Measurements from ENCODE around the gene DNAJC18.

Gene DNAJC18

DNA sequence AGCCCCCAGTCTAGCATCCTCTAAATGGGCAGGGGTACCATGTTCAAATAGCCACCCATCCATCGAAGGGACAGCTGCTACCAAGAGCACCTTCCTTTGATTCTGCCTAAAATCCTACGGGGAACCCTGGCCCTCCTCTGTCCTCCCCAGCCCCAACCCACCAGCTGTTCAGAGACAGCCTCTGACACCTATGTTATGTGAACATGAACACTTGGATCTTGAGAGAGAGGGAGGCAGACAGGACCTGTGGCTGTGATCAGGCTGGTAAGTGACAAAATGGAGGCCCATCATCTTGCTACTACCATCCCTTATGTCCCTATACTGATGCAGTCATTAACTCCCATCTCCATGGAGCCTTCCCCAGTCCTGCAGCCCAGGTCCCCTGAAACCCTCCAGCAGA is 64.4 kb downstream of the DNAJC18 start:
- TF ChIP-seq GLIS3 (CRISPR knock-in tag; IDR thresholded peaks at IDR 0.05) (no peak), OSR1 (CRISPR knock-in tag; IDR thresholded peaks at IDR 0.05) (no peak), ISL1 (CRISPR knock-in tag; IDR thresholded peaks at IDR 0.05) (no peak), ESRRG (CRISPR knock-in tag; IDR thresholded peaks at IDR 0.05) (no peak), ZNF70 (CRISPR knock-in tag; IDR thresholded peaks at IDR 0.05) (no peak), PPARA (CRISPR knock-in tag; IDR thresholded peaks at IDR 0.05; ENCODE audit: borderline replicate concordance) (no peak), BACH2 (CRISPR knock-in tag; IDR thresholded peaks at IDR 0.05; ENCODE audit: borderline replicate concordance) (no peak), ZNF565 (CRISPR knock-in tag; conservative IDR thresholded peaks at IDR 0.05; ENCODE audit: low read depth) (no peak), ZFP3 (CRISPR knock-in tag; IDR thresholded peaks at IDR 0.05) (no peak), ZC3H10 (CRISPR knock-in tag; IDR thresholded peaks at IDR 0.05) (no peak)
- no peak for ATAC-seq

DNA sequence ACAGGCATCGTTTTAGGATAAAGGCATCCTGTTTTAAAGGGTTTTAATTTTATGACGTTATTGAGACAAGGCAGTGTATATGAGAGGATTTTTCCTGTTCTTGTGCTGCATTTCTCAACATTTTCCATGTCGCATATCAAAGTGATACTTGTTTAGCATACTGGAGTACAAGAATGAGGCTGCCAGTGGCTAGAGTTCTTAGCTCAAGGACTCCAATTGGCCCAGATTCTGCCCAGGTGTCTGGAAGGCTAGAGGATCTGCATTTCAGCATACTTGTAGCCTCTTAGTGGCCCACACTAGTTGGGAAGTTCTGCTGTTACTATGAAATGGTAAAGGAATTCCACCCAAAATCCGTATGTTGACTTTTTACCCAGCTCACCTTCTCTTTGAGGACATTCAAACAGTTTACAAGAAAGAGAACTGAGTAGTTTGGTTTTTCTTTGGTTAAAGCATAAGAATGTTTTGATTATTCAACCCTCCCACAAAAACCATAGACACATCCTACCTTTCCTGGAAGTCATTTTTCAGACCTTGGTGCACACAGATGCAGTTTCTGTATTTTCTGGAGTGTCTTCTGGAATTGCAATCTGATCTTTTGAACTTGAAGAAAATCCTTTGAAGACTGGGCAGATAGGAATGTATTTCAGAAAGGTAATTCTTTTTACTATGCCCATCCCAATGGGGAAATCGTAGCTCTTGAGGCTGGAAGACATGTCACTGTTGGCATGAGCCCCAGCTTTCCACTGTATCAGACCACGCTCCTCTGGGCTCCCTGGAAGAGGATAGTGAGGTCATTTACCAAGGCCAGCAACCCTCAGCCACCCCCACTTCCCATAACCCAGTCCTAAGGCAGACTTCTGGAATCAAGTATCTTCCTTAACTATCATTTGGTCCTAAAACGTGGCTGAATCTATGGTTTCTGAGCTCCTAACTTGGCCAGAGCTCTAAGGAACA is 67.6 kb downstream of the DNAJC18 start:
- TF ChIP-seq ISL1 (CRISPR knock-in tag; IDR thresholded peaks at IDR 0.05) (no peak), SNAI2 (CRISPR knock-in tag; IDR thresholded peaks at IDR 0.05) (no peak), TCF4 (CRISPR knock-in tag; IDR thresholded peaks at IDR 0.05; ENCODE audit: borderline replicate concordance) (no peak), CREB5 (CRISPR knock-in tag; IDR thresholded peaks at IDR 0.05; ENCODE audit: low read depth) (no peak), ZFP30 (CRISPR knock-in tag; IDR thresholded peaks at IDR 0.05) (no peak), POU6F1 (CRISPR knock-in tag; IDR thresholded peaks at IDR 0.05; ENCODE audit: borderline replicate concordance, low read depth) (no peak), ESRRG (CRISPR knock-in tag; IDR thresholded peaks at IDR 0.05) (no peak), TOX (CRISPR knock-in tag; IDR thresholded peaks at IDR 0.05; ENCODE audit: borderline replicate concordance) (no peak), CSDC2 (CRISPR knock-in tag; IDR thresholded peaks at IDR 0.05) (no peak), BACH2 (CRISPR knock-in tag; IDR thresholded peaks at IDR 0.05; ENCODE audit: borderline replicate concordance) (no peak), OSR1 (CRISPR knock-in tag; IDR thresholded peaks at IDR 0.05) (no peak), ZFP3 (CRISPR knock-in tag; IDR thresholded peaks at IDR 0.05) (no peak), ZNF565 (CRISPR knock-in tag; conservative IDR thresholded peaks at IDR 0.05; ENCODE audit: low read depth) (no peak), GLIS3 (CRISPR knock-in tag; IDR thresholded peaks at IDR 0.05) (no peak), ZC3H10 (CRISPR knock-in tag; IDR thresholded peaks at IDR 0.05) (no peak), CSRNP3 (CRISPR knock-in tag; IDR thresholded peaks at IDR 0.05) (no peak), PPARA (CRISPR knock-in tag; IDR thresholded peaks at IDR 0.05; ENCODE audit: borderline replicate concordance) (no peak)
- ATAC-seq = no peak

DNA sequence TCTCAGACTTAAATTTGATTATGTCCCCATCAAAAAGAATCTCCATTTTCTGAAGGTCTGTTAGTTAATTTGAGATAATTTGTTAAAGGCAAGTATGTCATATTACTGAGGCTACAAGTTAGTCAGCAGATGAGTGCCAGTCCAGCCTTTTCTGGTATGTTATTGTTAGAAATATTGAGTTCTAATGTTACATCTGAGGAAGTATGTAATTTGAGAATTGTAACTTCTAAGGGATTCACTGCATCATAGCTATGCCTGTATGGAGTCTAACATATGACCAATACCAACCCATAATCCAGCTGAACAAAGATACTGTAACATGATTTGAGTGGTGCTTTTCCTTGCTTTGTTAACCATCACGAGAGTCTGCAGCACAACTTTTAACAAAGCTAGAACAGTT is 70.1 kb downstream of the DNAJC18 start:
- peak; percentile 78 for ATAC-seq
- TF ChIP-seq ZNF565 (CRISPR knock-in tag; conservative IDR thresholded peaks at IDR 0.05; ENCODE audit: low read depth) (no peak), ZNF70 (CRISPR knock-in tag; IDR thresholded peaks at IDR 0.05) (no peak), TSHZ2 (CRISPR knock-in tag; IDR thresholded peaks at IDR 0.05) (no peak), ZC3H10 (CRISPR knock-in tag; IDR thresholded peaks at IDR 0.05) (no peak), TCF4 (CRISPR knock-in tag; IDR thresholded peaks at IDR 0.05; ENCODE audit: borderline replicate concordance) (no peak), ZFP30 (CRISPR knock-in tag; IDR thresholded peaks at IDR 0.05) (no peak), OSR1 (CRISPR knock-in tag; IDR thresholded peaks at IDR 0.05) (no peak), CSDC2 (CRISPR knock-in tag; IDR thresholded peaks at IDR 0.05) (no peak), ZFP3 (CRISPR knock-in tag; IDR thresholded peaks at IDR 0.05) (no peak), PPARA (CRISPR knock-in tag; IDR thresholded peaks at IDR 0.05; ENCODE audit: borderline replicate concordance) (no peak), BACH2 (CRISPR knock-in tag; IDR thresholded peaks at IDR 0.05; ENCODE audit: borderline replicate concordance) (no peak), ZNF8 (CRISPR knock-in tag; IDR thresholded peaks at IDR 0.05) (no peak), ARNTL (CRISPR knock-in tag; IDR thresholded peaks at IDR 0.05; ENCODE audit: borderline replicate concordance, low read depth) (no peak), ESRRG (CRISPR knock-in tag; IDR thresholded peaks at IDR 0.05) (no peak), RARB (CRISPR knock-in tag; IDR thresholded peaks at IDR 0.05) (no peak), CSRNP3 (CRISPR knock-in tag; IDR thresholded peaks at IDR 0.05) (no peak), ISL1 (CRISPR knock-in tag; IDR thresholded peaks at IDR 0.05) (no peak)
- TF ChIP-seq, protein P1, sequence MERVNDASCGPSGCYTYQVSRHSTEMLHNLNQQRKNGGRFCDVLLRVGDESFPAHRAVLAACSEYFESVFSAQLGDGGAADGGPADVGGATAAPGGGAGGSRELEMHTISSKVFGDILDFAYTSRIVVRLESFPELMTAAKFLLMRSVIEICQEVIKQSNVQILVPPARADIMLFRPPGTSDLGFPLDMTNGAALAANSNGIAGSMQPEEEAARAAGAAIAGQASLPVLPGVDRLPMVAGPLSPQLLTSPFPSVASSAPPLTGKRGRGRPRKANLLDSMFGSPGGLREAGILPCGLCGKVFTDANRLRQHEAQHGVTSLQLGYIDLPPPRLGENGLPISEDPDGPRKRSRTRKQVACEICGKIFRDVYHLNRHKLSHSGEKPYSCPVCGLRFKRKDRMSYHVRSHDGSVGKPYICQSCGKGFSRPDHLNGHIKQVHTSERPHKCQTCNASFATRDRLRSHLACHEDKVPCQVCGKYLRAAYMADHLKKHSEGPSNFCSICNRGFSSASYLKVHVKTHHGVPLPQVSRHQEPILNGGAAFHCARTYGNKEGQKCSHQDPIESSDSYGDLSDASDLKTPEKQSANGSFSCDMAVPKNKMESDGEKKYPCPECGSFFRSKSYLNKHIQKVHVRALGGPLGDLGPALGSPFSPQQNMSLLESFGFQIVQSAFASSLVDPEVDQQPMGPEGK (CRISPR knock-in tag; IDR thresholded peaks at IDR 0.05; ENCODE audit: borderline replicate concordance) = no peak
